ENCODE measurements around the gene CDH16.

Gene CDH16

DNA sequence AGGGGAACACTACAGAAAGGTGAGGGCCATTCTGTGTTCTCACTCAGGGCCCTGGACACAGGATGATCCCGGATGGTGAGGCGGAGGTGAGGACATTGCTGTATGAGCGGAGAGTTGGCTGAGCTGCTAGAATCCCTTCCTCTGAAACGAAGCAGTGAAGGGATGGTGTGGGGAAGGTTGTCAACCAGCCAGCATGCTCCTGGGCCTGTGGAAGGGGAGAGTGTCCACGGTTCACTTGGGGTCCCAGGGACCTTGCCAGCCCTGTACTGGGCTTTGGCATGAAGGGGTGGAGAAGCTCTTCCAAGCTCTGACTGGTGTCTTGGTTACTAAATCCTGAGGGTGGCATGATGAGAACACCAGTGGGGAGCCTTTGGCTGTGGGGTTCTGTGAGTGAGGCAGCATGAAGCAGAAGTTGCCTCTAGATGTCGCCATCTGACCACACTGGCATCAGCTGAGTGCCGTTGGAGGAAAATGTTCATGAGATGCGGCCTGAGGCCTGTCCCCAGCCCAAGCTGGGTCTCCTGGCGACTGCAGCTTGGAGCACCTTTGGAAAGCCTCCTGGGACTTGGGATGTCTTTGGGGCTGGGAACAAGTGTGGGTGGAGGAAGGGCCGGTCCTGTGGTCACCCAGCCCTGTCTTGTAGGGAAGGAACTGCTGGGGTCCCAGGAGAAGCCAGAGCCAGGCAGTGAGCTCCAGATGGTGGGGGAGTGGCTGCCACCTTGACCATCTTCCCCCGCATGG lies 23.6 kb downstream of the CDH16 start:
- DNase-seq (ENCODE audit: low read depth), result peak; percentile 54

DNA sequence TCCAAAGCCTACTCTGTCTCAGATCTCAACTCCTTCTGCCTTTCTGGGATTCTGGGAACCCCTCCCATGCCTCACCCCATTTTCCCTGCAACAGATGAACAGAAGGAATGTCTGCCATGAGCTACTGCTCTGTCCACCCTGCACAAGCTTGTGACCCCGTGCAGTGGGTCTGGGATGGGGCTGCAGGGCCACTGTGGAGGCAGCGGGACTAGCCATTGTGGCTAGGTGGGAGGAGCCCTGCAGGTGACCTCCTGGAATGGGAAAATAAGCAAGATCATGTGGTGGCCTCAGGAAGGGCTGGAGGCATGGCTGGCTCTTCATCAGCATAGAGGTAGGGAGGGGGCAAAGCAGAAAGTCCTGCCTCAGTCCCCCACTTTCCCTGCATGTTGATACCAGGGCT lies 24.6 kb downstream of the CDH16 start:
- no peak for DNase-seq (ENCODE audit: low read depth)

- no peak for DNase-seq (ENCODE audit: low read depth)
These were observed 26.9 kb downstream of the CDH16 start for GRCh38 chr16:66891797-66892196.

DNA sequence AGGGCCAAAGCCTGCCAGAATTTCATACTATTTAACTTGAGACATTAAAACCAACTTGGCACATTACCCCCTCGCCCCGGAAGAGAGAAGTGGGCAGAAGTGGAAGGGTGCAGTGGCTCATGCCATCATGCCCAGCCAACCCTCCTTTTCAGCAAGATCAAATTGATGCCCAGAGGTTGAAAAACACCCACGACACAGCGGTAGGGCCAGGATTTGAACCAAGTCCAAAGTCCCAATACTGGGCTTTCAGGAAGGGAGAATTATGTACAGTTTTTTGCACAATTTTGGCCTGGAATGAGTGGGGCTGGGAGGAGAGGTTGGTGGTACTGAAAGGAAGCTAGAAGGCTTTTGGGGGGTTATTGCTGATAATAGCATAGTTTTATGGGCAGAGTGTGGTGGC lies 27.3 kb downstream of the CDH16 start:
- DNase-seq (ENCODE audit: low read depth), result no peak

DNA sequence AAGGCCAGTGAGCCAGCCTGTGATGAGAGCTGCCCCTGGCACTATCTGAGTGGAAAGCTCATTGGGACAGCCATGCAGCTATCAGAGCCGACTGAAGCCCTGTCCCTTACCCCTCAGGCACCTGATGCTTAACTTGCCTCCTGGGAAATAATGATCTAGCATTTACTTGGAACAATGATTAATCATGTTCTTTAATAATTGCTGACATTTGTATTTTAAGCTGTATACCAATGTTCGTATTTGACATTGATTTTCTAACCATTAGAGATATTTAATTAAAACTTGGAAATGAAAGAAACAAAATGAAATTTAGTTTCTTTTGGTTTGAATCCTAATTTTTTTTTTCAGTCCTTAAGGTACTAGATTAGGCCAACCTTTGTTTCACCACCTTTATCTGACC lies 27.9 kb downstream of the CDH16 start:
- no peak for DNase-seq (ENCODE audit: low read depth)

GRCh38 chr16:66889622-66890021 lies 29.1 kb downstream of the CDH16 start:
- no peak for DNase-seq (ENCODE audit: low read depth)

DNA sequence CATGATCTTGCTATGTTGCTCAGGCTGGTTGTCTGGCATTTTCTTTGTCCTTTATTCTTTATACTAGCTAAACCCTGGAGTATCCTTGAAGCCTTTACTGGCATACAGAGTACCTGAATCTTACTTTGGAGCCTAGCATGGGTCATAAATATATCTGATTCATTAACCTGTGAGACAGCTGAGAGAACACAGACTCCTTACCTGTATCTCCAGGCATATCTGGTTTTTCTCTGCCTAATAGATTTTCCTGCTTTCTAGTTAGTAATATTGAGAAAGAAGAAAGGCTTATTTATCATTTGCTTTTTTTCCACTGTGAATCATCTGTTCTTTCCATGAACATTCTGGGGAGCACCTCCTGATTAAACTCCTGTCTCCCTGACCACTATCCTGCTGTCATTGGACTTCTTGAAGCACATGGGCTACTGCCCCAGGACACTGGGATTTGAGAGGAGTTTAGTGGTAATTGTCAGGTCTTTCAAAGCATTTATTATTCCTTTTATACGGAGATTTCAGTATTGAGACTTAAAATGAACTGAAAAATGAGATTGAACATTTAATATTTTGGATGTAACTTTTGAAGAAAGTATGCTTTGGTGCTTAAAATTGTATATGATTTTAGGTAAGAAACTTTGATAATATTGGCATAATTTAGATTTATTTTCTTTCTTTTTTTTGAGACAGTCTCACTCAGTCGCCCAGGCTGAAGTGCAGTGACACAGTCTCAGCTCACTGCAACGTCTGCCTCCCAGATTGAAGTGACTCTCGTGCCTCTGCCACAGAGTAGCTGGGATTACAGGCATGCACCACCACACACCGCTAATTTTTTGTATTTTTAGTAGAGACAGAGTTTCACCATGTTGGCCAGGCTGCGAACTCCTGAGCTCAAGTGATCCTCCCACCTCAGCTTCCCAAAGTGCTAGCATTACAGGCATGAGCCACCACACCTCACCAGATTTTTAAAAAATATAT lies 29.8 kb downstream of the CDH16 start:
- DNase-seq (ENCODE audit: low read depth), result no peak

DNA sequence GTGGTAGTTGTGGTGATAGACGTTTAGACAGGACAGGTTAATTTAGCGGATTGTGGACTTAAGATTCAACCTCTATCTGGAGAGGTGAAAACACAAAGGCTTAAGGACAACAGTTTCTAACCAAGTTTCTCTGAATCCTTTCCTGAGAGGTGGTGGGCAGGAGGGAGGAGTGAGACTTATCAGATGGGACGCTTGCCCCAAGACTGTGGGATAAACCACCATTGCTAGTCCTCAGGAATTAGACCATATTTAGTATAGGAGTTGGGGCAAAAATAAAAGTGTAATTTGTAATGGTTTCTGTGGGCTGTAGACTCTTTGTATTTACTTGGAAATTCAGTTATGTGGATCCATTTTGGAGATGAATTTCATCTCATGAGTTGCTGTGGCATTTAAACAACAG lies 31.8 kb downstream of the CDH16 start:
- DNase-seq (ENCODE audit: low read depth), result no peak

DNA sequence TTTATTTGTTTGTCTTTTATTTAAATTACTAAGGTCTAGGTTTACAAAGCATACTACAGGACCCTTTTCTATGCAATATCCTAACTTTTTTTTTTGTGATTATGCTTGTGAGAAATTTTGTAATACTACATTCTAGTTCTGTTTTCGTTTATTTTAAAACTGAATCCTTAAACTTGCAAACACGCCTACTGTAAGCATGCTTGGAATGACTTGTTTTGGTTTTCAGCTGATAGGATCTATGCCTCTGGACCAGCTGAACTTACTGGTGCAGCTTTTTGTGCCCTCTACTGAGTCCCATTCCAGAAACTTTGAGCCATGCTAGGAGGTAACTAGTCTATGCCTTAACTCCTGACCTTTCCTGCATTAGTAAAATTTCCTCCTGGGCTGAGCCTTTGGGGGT lies 32.4 kb downstream of the CDH16 start:
- DNase-seq (ENCODE audit: low read depth), result no peak

GRCh38 chr16:66885491-66885890 lies 33.2 kb downstream of the CDH16 start:
- DNase-seq (ENCODE audit: low read depth), result no peak

GRCh38 chr16:66882702-66883101 lies 36.0 kb downstream of the CDH16 start:
- no peak for DNase-seq (ENCODE audit: low read depth)

- DNase-seq (ENCODE audit: low read depth), result no peak
These were observed 36.6 kb downstream of the CDH16 start for GRCh38 chr16:66881964-66882508.

DNA sequence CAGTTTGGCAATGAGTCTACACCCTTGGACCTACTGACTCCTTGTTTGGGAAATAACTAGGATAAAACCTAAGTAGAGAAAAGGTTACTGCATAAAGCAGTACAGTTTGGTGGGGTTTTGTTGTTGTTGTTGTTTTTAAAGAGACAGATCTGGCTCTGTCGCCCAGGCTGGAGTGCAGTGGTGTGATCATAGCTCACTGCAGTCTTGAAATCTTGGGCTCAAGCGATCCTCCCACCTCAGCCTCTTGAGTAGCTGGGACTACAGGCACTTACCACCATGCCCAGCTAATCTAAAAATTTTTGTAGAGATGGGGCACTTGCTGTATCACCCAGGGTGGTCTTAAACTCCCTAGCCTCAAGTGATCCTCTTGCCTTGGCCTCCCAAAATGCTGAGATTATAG lies 37.1 kb downstream of the CDH16 start:
- DNase-seq (ENCODE audit: low read depth), result no peak

DNA sequence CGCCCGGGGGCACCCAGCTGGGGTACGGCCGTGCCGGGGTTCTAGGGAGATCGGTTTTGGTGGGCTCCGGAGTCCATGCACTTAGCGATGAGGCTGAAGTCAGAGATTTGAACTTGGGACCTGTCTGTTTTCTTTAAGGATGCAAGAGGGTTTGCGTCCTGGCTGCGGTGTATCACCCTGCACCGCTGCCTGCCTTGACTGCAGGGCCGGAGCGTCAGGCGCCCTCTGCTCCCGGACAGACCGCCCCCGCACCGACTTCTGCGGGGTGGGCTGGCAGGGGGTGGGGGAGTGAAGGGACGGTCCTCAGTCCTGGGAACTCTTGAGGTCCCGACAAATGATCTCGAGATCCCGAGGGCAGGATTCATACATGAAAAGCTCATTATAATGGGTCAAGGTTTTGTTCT lies 37.7 kb downstream of the CDH16 start:
- DNase-seq (ENCODE audit: low read depth), result no peak

DNA sequence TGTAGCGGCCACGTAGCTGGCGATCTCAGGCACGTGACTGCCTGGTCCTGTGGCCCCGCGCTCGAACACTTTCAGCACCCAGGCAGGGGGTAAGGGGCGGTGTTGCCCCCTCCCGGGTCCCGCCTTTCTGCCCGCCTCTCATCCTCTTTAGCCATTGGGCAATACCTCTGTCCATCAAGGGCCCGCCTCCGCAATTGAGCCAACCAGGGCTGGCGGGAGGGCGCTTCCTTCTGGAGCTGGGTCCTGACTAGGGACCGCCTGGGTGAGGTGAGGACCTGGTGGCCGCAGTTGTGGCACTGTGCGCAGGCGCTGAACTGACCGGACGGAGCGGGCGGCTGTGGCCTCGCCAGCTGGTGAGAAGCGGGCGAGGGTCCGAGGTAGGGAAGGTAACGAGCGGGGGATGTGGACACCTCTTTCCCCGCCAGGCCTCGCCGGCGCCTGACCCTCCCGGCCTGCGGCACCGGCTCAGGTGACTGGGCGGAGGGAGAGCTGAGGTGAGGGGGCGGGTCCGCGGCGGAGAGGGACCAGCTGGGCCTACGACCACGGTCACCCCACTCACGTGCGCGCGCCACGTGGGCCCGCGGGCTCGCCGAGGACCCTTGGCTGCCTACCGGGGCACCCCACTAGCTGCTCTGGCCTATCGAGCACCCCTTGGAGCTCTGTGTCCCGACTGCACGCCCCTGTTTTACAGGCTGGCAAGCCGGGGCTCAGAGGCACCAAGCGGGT lies 38.2 kb downstream of the CDH16 start, which contains the start of gene PDP2:
Gene PDP2 (plus strand): TSS at position 228 of the 726 bp plus-strand sequence. CDS start 3,770 bp downstream, outside the sequence.
- DNase-seq (ENCODE audit: low read depth), result peak; percentile 89

DNA sequence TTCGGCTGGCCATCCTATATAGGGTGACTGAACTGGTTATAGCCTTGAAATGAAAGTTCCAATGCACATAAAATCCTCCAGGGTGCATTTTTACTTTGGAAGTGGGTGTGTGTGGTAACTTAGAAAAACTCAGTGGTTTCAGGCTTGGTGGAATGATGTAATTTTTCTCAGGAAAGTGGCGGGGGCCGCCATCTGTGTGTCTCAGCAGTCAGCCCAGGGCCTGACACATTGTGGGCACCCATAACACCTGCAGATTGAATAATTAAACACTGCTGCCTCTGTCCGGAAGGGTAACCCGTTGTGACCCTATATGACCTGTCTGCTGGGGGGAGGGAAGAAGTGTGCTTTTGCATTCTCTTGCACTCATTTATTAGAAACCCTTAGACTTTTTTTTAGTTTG lies 40.6 kb downstream of the CDH16 start:
- DNase-seq (ENCODE audit: low read depth), result no peak

GRCh38 chr16:66874079-66874775 lies 44.5 kb downstream of the CDH16 start:
- peak; percentile 54 for DNase-seq (ENCODE audit: low read depth)

DNA sequence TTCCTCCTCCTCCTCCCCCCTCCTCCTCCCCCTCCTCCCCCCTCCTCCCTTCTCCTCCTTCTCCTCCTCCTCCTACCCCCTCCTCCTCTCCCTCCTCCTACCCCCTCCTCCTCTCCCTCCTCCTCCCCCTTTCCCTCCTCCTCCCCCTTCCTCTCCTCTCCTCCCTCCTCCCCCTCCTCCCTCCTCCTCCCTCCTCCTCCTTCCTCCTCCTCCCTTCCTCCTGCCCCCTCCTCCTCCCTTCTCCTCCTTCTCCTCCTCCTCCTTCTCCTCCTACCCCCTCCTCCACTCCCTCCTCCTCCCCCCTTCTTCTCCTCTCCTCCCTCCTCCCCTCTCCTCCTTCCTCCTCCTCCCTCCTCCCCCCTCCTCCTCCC lies 45.0 kb downstream of the CDH16 start:
- no peak for DNase-seq (ENCODE audit: low read depth)

GRCh38 chr16:66872943-66873684 lies 45.6 kb downstream of the CDH16 start:
- peak; percentile 100 for DNase-seq (ENCODE audit: low read depth)

DNA sequence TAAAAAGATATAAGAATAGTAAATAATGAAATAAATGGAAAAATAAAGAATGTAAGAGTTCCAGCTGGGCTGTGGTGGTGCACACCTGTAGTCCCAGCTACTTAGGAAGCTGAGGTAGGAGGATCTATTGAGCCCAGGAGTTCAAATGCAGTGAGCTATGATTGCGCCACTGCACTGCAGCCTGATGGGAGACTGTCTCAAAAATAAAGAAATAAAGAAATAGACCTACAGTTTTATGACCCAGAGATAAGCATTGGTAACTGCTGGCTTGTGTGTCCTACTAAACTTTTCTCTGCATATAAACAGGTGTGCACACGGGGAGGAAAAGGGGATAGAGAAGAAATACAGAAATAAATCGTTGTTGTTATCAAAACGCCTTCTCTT lies 46.1 kb downstream of the CDH16 start:
- DNase-seq (ENCODE audit: low read depth), result no peak

DNA sequence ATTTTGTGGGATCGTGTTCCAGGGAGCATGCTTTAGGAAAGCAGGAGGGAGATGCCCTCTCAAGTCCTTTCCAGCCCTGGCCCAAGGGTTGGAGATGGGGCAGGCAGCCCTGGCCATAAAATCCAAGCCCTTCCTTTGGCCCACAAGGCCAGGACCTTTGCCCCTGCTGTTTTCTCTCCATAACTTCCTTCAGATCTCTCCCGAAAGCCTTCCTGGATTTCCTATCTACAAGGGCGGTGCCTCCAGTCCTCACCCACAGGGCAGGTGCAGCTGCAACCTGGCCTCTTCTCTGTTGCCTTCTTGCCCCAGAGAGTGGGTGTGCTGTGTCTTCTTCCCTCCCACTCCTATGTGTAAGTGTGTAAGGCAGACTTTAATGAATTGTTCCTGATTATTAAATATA lies 46.8 kb downstream of the CDH16 start:
- DNase-seq (ENCODE audit: low read depth), result no peak

All from stromal cell of bone marrow (primary cell).